ENCODE measurements around the gene OR52B6.
"Not testable (repeated sequence)": the region's sequence is repeated elsewhere in the genome, so short reads cannot be mapped to it uniquely, and the experiment has no call there.

The OR52B6 gene

GRCh38 chr11:5597953-5598352, 17.3 kb downstream of the OR52B6 start:
- no peak for DNase-seq

GRCh38 chr11:5600374-5600851, 19.7 kb downstream of the OR52B6 start:
- peak; percentile 34 for DNase-seq

GRCh38 chr11:5602791-5603190, 22.1 kb downstream of the OR52B6 start:
- not testable (repeated sequence) for DNase-seq

- DNase-seq: no peak
These were observed 22.6 kb downstream of the OR52B6 start for GRCh38 chr11:5603326-5603725.

GRCh38 chr11:5604896-5605295, 24.2 kb downstream of the OR52B6 start:
- no peak for DNase-seq

GRCh38 chr11:5605849-5606248, 25.2 kb downstream of the OR52B6 start:
- DNase-seq: no peak

GRCh38 chr11:5608808-5609207, 28.1 kb downstream of the OR52B6 start:
- DNase-seq: no peak

GRCh38 chr11:5610446-5610845, 29.8 kb downstream of the OR52B6 start:
- DNase-seq: no peak

GRCh38 chr11:5611627-5612026, 30.9 kb downstream of the OR52B6 start:
- no peak for DNase-seq

- DNase-seq: no peak
These were observed 38.1 kb downstream of the OR52B6 start for GRCh38 chr11:5618807-5619206.

GRCh38 chr11:5620651-5621521, 40.2 kb downstream of the OR52B6 start:
- no peak for DNase-seq

- no peak for DNase-seq
These were observed 40.9 kb downstream of the OR52B6 start for GRCh38 chr11:5621580-5621979.

- DNase-seq: no peak
These were observed 42.1 kb downstream of the OR52B6 start for GRCh38 chr11:5622802-5623201.

- DNase-seq: peak; percentile 26
These were observed 44.0 kb downstream of the OR52B6 start, which contains the start of gene TRIM34 for GRCh38 chr11:5624489-5625279. TSS of gene TRIM34 (plus strand) at chr11:5625001. CDS start at chr11:5632332, 7,331 bp downstream.

GRCh38 chr11:5625281-5625680, 44.6 kb downstream of the OR52B6 start:
- no peak for DNase-seq

GRCh38 chr11:5626196-5626595, 45.5 kb downstream of the OR52B6 start:
- DNase-seq: no peak

GRCh38 chr11:5631417-5631816, 50.7 kb downstream of the OR52B6 start:
- DNase-seq: no peak

All from T-helper 9 cell (primary cell).